HG03558 (cell line): ENCODE measurements around the gene ANKRD44.
"Not testable (repeated sequence)": the region's sequence is repeated elsewhere in the genome, so short reads cannot be mapped to it uniquely, and the experiment has no call there.

Source experiments
- ATAC-seq: cut with Tn5 transposase; IDR thresholded peaks from one replicate; pipeline ENCODE4 v1.9.1; 2021; ENCODE audit warnings: moderate number of reproducible peaks; ENCODE audit not compliant: unreplicated experiment; ENCODE audit errors: extremely low read depth

Gene ANKRD44

DNA sequence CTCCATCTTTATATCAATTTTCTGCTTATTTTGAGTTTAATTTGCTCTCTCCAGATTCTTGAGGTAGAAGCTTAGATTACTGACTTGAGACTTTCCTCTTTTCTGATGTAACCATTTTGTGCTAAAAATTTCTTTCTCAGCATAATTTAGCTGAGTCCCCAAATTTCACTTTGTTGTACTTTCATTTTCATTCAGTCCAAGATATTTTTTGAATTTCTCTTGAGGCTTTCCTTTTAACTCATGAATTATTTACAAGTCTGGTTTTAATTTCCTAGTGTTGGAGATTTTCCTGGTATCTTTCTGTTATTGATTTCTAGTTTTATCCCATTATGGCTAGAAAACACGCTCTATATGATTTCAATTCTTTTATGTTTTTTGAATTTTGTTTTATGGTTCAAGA is 239.4 kb downstream of the ANKRD44 start:
- ATAC-seq: no peak

DNA sequence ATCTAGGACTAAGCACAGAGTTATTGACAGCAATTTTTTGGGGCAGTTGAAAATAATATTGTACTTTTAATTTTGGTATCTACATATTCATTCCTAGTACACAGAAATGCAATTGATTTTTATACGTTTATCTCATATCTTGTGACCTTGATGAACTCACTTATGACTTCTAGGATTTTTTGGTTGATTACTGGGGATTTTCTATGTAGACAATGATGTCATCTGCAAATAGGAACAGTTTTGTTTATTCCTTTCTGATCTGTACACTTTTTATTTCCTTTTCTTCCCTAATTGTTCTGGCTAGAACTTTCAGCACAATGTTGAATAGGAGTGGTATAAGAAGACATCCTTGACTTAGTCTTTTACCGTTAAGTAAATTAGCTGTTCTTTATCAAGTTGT is 240.6 kb downstream of the ANKRD44 start:
- ATAC-seq: no peak

DNA sequence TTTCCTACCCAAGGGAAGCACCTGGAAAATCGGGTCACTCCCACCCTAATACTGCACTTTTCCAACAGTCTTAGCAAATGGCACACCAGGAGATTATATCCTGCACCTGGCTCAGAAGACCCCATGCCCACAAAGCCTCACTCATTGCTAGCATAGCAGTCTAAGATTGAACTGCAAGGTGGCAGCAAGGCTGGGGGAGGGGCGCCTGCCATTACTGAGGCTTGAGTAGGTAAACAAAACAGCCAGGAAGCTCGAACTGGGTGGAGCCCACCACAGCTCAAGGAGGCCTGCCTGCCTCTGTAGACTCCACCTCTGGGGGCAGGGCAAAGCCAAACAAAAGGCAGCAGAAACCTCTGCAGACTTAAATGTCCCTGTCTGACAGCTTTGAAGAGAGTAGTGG is 248.0 kb downstream of the ANKRD44 start:
- not testable (repeated sequence) for ATAC-seq

DNA sequence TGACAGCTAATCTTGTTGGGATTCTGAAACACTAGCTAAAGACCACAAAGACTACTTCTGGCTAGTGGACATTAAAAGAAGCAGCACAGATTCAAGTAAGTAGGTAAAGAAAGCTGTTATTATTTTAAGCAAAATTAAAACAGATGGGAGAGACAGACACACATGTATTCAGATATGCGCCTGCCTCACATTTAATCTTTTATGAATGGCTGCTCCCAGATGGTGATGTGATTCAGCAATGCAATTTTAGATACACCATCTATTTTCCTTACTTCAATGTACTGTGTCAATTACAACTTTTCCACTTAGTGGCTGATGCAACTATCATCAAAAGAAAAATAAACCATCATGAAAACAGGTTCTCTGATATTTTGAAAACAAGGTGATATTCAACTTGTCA is 251.1 kb downstream of the ANKRD44 start:
- ATAC-seq: no peak

DNA sequence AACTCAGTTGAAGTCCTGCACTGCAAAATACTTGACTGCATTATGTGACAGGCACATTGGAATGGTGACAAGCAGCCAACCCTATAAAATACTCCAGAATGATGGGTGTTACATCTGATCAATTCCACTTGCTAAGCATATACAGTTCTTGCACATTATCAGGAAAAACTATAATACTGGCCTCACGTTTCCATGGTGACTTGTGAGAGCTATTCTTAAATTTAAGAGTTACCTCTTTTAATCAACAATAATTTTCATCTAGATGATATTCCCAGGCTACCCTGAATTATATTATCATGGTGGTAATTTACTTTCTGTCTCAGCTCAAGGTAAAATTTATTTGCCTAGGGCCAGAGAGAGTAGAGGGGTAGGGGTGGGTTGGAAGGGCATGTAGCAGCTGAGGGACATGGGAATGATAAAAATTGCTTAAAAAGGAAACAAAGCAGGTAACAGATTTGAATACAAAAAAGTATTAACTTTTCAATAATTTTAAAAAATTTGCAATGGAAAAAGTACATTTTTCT is 251.7 kb downstream of the ANKRD44 start:
- no peak for ATAC-seq

DNA sequence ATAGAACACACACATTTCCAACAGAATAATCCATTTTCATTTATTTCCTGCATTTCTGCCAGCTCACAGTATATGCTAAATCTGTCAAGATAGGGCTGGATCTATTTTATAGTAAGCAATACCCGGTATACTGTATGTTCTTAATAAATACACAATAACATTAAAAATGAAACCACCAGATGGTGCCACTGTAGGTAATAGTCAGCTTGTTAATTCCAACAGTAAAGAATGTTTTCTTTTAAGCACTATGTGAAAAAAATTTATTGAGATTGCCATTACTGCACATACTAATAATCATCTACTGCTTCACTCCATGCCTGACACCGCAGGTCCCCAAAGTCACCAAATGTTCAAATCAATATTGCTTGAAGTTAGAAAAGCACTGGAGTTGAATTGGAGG is 252.6 kb downstream of the ANKRD44 start:
- ATAC-seq: no peak

DNA sequence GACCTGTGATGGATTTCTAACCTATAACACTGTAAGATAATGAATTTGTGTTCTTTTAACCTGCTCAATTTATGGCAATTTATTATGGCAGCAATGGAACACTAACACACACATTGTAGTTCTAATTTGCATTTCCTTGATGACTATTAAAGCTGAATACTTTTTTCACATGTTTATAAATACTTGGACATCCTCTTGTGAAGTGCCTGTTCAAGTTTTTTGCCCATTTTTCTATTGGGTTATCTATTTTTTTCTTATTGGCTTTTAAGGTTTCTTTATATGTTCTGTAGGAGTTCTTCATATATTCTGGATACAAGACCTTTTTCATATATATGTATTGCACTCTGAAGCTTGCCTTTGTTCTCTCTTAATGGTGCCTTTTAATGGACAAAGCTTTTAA is 255.5 kb downstream of the ANKRD44 start:
- ATAC-seq: no peak

DNA sequence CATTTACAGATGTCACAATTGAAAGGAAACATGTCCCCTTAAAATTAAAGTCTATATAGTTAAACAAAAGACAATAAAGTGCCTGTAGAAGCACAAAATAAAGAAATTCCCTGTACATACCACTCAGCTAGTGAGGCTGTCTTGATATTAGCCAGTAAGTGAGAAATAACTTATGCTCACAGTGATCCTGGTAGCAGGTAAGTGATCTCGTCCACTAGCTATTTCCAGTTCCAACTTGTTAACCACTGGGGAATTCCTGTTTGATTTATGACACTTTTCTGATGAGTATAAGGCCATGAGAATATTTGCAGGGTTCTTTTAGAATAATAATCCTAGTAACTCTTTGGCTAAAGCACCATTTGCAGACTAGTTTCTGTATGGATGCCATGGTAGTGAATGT is 256.1 kb downstream of the ANKRD44 start:
- ATAC-seq: no peak

DNA sequence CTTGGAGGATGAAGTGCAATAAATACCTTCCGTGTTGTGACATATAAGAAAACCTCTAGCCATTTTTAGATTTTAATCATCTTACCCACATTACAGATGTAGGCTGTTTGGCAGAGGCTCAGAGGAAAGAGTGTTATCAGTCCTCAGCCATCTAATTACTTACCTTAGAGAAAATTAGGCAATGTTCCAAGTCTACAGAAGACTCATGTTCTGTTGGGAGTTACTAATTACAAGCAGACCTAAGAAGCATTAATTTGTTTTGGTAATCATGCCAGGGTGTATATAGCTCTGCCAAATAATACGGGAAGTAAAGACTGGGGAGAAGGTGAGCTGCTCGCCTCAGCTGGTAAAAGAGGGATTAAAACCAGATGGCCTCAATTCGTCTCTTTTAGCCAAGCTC is 258.2 kb downstream of the ANKRD44 start:
- ATAC-seq: no peak

DNA sequence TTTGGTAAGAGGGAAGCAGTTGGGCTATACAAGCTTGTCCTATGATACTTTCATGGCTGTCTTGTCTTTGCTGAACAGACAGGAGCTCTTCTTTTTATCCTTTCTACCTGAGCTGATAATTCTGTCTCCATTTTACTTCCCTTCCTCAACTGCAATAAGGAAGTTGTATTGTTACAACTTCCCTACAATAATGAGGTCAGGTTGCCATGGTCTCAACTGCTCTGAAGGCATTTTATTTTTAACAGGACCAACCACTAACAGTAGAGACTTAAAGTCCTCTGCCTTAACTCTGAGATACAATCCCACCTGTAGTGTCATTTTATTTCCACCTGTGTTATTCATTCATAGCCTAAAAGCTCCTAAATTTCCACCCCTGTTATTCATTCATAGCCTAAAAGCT is 265.5 kb downstream of the ANKRD44 start:
- ATAC-seq: no peak

DNA sequence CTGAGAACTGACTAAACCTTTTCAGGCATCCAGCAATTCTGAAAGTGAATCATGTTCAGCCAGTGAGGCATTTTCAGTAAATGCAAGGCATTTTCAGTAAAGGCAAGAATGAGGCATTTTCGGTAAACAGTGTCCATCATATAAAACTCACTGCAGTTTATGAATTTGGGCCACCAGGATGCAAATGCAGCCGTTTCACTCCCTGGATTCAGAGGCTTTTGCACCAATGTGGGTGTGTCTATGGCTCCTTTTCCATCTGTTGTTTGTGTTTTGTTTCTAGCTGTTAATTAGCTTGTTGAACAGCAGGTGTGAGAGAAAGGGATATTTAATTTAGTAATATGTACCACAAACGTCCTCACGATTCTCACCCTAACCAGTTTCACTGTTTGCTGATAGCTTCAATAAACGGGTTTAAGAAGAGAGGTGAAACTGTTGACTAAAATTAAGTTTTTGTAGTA is 267.8 kb downstream of the ANKRD44 start:
- ATAC-seq: no peak

DNA sequence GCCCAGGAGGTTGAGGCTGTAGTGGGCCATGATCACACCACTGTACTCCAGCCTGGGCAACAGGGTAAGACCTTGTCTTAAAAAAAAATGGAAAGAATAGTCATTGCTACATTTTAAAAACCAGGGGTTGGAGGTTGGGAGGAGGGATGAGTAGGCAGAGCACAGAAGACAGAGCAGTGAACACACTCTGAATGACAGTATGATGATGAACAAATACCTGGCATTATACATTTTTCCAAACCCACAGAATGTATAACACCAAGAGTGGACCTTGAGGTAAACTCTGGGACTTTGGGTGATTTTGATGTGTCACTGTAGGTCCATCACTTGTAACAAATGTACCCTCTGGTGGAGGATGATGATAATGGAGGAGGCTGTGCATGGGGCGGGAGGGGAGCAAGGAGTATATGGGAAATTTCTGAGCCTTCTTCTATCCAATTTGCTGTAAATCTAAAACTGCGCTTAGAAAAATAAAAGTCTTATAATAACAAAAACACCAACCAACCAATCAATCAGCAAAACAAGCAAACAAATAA is 272.6 kb downstream of the ANKRD44 start:
- no peak for ATAC-seq

DNA sequence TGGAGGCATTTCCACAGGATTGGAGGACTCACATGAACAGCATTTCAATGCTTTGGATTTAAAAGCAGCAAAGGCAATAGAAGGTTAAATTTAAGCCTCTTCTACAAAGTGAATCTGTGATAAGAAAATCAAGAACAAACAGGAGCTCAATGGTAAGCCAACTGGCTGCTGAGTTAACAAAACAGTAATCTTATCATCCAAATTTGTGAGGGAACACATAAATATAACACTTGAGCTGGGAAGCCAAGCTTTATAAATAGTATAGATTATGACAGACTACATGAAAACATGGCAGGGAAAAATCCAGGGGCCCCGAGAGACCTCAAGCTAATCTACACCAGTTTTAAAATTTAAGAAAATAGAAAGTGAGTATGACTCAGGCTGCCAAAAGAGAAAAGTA is 275.6 kb downstream of the ANKRD44 start:
- ATAC-seq: no peak

DNA sequence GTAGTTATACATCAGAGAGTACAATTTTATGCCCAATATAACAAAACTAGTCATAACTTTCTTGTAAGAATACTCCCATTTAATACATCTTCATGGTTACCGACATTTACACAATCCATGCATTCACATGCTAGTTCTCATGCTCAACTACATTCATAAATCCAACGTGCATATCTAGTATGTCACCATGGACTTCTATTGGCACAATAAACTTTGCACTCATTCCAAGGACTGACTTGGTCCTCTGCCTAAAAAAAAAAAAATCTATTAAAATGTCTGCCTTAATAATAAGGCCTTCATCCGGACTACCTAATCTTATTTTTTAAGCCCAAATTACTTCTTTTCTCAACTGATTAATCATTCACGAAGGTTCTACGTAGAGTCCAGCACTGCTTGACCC is 276.3 kb downstream of the ANKRD44 start:
- no peak for ATAC-seq

DNA sequence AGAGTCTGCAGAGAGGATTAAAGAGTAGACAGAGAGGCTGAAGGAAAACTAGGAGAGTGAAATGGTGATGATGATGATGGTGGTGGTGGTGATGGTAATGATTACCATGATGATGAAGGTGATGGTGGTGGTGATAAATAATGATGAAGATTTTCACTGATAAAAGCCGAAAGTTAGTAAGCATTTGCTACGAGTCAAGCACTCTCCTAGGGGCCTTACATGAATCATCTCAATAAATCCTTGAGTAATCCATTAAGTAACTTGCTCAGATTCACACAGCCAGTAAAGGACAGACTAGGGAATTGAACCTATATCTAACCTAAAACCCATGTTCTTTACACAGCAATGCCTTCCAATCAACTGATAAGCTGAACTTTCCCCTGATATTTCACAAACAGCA is 277.4 kb downstream of the ANKRD44 start:
- ATAC-seq: no peak

DNA sequence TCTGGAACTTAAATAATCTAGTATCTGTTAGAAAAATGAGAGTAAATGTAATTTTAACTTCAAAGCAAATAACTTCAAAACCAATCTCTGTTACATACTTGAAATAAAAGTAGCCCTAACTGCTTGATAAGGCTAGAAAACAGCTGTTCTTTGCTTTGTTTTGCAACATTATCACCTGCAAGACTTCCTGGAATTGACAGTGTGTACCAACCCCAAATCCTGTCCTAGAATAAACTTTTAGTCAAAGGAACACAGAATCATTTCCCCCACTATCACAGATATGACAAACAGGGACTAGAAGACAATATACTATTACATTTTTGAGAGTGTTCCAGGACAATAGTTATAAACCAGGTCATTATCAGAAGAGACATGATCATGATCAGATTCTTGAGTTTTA is 278.8 kb downstream of the ANKRD44 start:
- ATAC-seq: no peak

DNA sequence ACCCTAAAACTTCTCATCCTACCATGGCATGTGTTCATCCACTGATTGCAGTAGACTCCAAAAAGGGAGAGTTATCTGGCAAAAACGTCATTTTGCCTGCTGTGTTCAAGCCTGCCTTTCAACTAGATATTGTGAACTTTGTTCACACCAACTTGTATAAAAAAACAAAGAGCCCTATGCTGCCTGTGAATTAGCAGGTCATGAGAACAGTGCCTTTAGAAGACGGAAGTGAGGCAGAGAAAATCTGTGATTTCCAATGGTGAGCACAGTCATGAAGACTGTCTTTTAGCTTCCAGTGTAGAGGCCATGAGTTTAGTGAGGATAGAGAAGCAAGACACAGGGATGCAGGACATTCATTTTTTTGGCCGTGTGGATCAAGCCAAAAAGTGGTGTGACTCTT is 280.5 kb downstream of the ANKRD44 start:
- no peak for ATAC-seq

DNA sequence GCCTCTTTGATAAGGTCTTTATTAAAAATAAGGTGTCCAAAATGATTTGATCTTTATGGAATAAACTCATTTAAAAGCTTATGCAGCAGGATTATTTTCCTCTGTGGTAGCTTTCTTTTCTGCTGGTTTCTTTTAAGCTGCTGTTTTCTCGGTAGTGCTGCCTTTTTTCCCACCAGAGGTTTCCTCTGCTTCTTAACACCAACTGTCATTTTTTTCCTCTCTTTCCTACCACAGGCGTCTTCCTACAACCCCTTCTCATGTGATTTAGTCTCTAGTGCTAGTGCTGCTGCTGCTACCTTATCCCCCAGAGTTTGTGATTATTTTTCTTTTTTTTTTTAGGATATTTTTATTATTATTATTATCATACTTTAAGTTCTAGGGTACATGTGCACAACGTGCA is 281.9 kb downstream of the ANKRD44 start:
- ATAC-seq: no peak

DNA sequence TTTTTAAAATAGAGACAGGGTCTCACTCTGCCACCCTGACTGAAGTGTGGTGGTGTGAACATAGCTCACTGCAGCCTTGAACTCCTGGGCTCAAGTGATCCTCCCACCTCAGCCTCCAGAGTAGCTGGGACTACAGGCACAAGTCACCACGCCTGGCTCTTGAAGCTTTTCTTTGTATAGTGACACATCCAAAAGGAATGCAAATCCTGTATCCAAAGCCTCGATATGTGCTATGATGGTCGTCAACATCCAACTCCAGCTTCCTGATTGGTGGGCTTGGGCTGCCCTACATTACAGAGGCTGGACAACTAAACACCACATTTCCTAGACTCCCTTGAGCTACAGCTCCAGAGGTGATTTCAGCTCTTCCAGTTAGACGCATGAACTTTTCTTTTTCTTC is 282.4 kb downstream of the ANKRD44 start:
- ATAC-seq: no peak

DNA sequence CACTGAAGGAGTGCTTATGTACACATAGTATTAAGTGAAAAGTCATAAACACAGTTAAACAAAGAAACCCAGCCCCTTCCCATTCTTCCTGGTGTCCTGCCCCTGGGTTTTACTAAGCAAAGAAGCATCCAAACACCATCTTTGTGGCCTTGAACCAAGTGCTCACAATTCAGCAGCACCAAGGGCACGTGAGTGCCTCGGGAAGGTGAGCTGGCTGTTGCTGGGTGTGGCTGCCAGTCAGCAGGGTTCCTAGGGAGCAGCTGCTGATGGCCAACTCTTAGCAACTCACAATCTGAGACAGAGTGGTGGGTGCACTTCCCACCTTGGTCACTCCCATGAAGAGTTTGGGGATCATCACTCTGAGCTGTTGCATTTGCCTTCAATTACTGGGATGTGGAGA is 286.4 kb downstream of the ANKRD44 start:
- no peak for ATAC-seq

DNA sequence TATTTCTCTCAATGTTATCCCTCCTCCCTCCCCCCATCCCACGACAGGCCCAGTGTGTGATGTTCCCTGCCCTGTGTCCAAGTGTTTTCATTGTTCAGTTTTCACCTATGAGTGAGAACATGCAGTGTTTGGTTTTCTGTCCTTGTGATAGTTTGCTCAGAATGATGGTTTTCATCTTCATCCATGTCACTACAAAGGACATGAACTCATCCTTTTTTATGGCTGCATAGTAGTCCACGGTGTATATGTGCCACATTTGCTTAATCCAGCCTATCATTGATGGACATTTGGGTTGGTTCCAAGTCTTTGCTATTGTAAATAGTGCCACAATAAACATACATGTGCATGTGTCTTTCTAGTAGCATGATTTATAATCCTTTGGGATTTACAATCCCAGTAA is 289.7 kb downstream of the ANKRD44 start:
- ATAC-seq: not testable (repeated sequence)

DNA sequence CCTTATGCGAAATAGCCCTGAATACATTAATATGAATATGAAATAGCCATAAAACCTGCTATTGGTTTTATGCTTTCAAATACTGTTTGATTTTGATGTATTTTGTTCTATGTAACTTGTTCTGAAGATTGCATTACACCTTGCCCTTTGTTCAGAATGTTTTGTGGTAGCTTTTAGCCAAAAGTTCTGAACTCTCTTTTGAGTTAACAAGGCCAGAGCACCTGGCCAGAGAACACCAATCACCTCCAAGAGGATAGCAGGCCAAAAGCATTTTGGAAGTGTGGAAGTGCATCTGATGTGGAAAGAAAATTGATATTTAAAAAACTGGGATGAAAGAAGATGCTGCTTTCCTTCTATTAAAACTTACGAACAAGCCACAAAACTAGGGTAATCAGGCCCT is 297.5 kb downstream of the ANKRD44 start:
- ATAC-seq: no peak
